Testis (tissue), 3 donors: ENCODE data around the gene CATSPERD. TPM values are rescaled to one million over a fixed set of nuclear protein-coding genes. Genes with fewer than 3 reads are reported as not detected.

Experiments
- DNase-seq: peaks from one replicate; pipeline ENCODE4 v3.0.0-alpha.2; 2019
- H3K27ac ChIP-seq, 2 donors: fragments of 200-600 bp; sonication (generic); one replicate each; pipeline ENCODE4 v1.5.1; 2019
- H3K27me3 ChIP-seq: fragments of 200-600 bp; sonication (generic); one replicate; pipeline ENCODE4 v1.5.1; 2019
- H3K36me3 ChIP-seq: fragments of 200-600 bp; sonication (generic); one replicate; pipeline ENCODE4 v1.5.1; 2017; ENCODE audit warnings: low read depth; ENCODE audit errors: missing control alignments
- H3K4me1 ChIP-seq: fragments of 200-600 bp; sonication (generic); one replicate; pipeline ENCODE4 v1.5.1; 2019
- H3K4me3 ChIP-seq, 2 donors: fragments of 200-600 bp; sonication (generic); one replicate each; pipeline ENCODE4 v1.5.1; 2017 to 2019
- H3K9me3 ChIP-seq: fragments of 200-600 bp; sonication (generic); one replicate; pipeline ENCODE4 v1.5.1; 2017
- POLR2A ChIP-seq: fragments of 450-650 bp; IDR thresholded peaks from one replicate; pipeline ENCODE4 v1.6.1; 2017; ENCODE audit warnings: antibody characterized with exemption, mild to moderate bottlenecking, moderate library complexity
- WGBS, 2 donors: methylation state at CpG; one replicate each; pipeline ENCODE4 v1.1.5; 2018; 5-methylcytosine and 5-hydroxymethylcytosine counted together
- intact Hi-C: fragments of 100-400 bp; cut with DNase I; formaldehyde crosslinking; loops from one replicate; pipeline ENCODE4 v1.15.1; 2023; ENCODE audit warnings: low total_unique reads
- polyA plus RNA-seq: library from polyadenylated mRNA; stranded (reverse); fragments of 350-450 nt; fragmentation: Illumina TruSeq; extraction: RNeasy Lipid Tissue Mini Kit (QIAGEN cat#74804); gene quantifications from one replicate; pipeline ENCODE4 v1.2.3, GENCODE V29; 2014; ENCODE audit warnings: low read depth, low replicate concordance; ENCODE audit not compliant: insufficient read depth
- total RNA-seq, 2 donors: library from RNA; depleted of rRNA; stranded (reverse); fragments of >200 nt; gene quantifications; one replicate each; pipeline ENCODE4 v1.2.3, GENCODE V29; 2016
- TF ChIP-seq, protein P1 (sequence below), 3 experiments: fragments of 450-650 bp in 2 of 3; fragments of 200-600 bp in 1 of 3; sonication (generic) in 1 of 3; IDR thresholded peaks; one replicate each; pipeline ENCODE4 v1.5.1; 2016 to 2019; ENCODE audit warnings: antibody characterized with exemption in 3 of 3, mild to moderate bottlenecking in 2 of 3, moderate library complexity in 1 of 3

CATSPERD gene
- total and polyA plus RNA-seq, 3 donors from 2014 or later, result 6.1 to 31.3 (median 9.3) TPM

- peak within 1 kb of the TSS; percentile 69 to 97 for H3K4me3 ChIP-seq
- H3K36me3 ChIP-seq, result no peaks in the 10 kb centered on the region
- peaks cover 14% of the 10 kb centered on the region for H3K4me1 ChIP-seq
- peak; percentile 97 for DNase-seq
- no peaks in the 10 kb centered on the region for H3K27me3 ChIP-seq
- no peaks in the 10 kb centered on the region for H3K9me3 ChIP-seq
- 1% methylated on average over 32 to 61 of the region's 73 CpGs for WGBS, 2 donors
- intact Hi-C loops, result no loop called here
- H3K27ac ChIP-seq, result peak within 1 kb of the TSS; percentile 83 to 93
- TF ChIP-seq, protein P1, sequence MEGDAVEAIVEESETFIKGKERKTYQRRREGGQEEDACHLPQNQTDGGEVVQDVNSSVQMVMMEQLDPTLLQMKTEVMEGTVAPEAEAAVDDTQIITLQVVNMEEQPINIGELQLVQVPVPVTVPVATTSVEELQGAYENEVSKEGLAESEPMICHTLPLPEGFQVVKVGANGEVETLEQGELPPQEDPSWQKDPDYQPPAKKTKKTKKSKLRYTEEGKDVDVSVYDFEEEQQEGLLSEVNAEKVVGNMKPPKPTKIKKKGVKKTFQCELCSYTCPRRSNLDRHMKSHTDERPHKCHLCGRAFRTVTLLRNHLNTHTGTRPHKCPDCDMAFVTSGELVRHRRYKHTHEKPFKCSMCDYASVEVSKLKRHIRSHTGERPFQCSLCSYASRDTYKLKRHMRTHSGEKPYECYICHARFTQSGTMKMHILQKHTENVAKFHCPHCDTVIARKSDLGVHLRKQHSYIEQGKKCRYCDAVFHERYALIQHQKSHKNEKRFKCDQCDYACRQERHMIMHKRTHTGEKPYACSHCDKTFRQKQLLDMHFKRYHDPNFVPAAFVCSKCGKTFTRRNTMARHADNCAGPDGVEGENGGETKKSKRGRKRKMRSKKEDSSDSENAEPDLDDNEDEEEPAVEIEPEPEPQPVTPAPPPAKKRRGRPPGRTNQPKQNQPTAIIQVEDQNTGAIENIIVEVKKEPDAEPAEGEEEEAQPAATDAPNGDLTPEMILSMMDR (IDR thresholded peaks at IDR 0.05), result peak; percentile 92 to 99 (median 97)
- TF ChIP-seq POLR2A, result peak; percentile 10
Measured at GRCh38 chr19:5690125-5690954, 30.1 kb upstream of the CATSPERD start, which contains the start of gene RPL36. TSS of gene RPL36 (plus strand) at chr19:5690295. CDS start at chr19:5690508, 213 bp downstream.

- WGBS, 2 donors, result 1% methylated on average over 37 to 54 of the region's 54 CpGs
- Histone ChIP-seq H3K4me1 (peaks cover 13% of the 10 kb centered on the region), H3K4me3 (peak overlapping the region; percentile 69 to 97), H3K9me3 (no peaks in the 10 kb centered on the region), H3K27me3 (no peaks in the 10 kb centered on the region), H3K27ac (peak overlapping the region; percentile 83 to 93), H3K36me3 (no peaks in the 10 kb centered on the region)
- TF ChIP-seq, protein P1 (IDR thresholded peaks at IDR 0.05), result no peak
- TF ChIP-seq POLR2A, result no peak
- DNase-seq, result peak; percentile 78
- intact Hi-C loops, result no loop called here
Measured at GRCh38 chr19:5690955-5691821, 29.2 kb upstream of the CATSPERD start.

- Histone ChIP-seq H3K9me3 (no peaks in the 10 kb centered on the region), H3K4me3 (peak overlapping the region in 1 of 2 donors; percentile 97), H3K27me3 (no peaks in the 10 kb centered on the region), H3K4me1 (peaks cover 11% of the 10 kb centered on the region), H3K27ac (peak overlapping the region; percentile 83 to 93), H3K36me3 (no peaks in the 10 kb centered on the region)
- TF ChIP-seq POLR2A, result no peak
- TF ChIP-seq, protein P1 (IDR thresholded peaks at IDR 0.05), result no peak
- WGBS, 2 donors, result 26 to 27% methylated on average over 4 to 42 of the region's 42 CpGs
- intact Hi-C loops, result no loop called here
- DNase-seq, result no peak
Measured at GRCh38 chr19:5691822-5692722, 28.4 kb upstream of the CATSPERD start.

DNA sequence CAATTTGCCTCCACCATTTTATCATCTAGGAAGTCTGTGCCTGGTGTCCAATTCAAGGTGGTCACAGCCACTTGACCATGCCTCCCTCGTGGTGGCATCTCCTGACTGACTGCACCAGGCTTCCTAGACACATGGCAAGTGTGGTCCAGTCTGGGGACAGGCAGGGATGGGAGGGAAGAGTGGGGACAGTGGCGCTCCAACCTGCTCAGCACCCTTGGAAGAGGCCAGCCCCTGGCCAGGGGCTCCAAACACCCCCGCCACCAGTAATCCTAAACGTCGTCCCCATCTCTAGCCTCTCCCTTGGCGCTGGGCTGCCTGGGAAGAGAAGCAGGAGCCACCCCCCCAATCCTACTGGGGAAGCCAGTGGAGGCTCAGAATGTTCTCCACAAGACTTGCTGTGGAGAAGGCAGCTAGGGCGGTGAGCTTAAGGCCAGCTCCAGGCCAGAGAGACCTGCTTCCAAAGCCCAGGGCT is 27.7 kb upstream of the CATSPERD start:
- intact Hi-C loops, result no loop called here
- TF ChIP-seq POLR2A, result no peak
- TF ChIP-seq, protein P1 (IDR thresholded peaks at IDR 0.05), result no peak
- H3K27me3 ChIP-seq, result no peaks in the 10 kb centered on the region
- 60 to 68% methylated on average over 2 to 7 of the region's 7 CpGs for WGBS, 2 donors
- DNase-seq, result no peak
- H3K36me3 ChIP-seq, result no peaks in the 10 kb centered on the region
- no peak overlapping the region for H3K4me3 ChIP-seq
- H3K27ac ChIP-seq, result no peak overlapping the region
- H3K4me1 ChIP-seq, result peaks cover 11% of the 10 kb centered on the region
- no peaks in the 10 kb centered on the region for H3K9me3 ChIP-seq
